ENCODE data around the gene PRKCA. TPM values are rescaled to one million over a fixed set of nuclear protein-coding genes. Genes with fewer than 3 reads are reported as not detected.

PRKCA gene
- total and polyA plus RNA-seq, 12 donors = 1.6 to 27.6 (median 10.5) TPM

GRCh38 chr17:66326476-66327047 is 24.1 kb downstream of the PRKCA start:
- 96 to 98% methylated on average over 2 of the region's 2 CpGs for WGBS, 2 donors
- H3K27ac ChIP-seq = no peak overlapping the region
- ATAC-seq (no peak), DNase-seq (no peak)
- peaks cover 0 to 10% (median 6%) of the 10 kb centered on the region in 11 donors for H3K9me3 ChIP-seq
- TF ChIP-seq, protein P1, sequence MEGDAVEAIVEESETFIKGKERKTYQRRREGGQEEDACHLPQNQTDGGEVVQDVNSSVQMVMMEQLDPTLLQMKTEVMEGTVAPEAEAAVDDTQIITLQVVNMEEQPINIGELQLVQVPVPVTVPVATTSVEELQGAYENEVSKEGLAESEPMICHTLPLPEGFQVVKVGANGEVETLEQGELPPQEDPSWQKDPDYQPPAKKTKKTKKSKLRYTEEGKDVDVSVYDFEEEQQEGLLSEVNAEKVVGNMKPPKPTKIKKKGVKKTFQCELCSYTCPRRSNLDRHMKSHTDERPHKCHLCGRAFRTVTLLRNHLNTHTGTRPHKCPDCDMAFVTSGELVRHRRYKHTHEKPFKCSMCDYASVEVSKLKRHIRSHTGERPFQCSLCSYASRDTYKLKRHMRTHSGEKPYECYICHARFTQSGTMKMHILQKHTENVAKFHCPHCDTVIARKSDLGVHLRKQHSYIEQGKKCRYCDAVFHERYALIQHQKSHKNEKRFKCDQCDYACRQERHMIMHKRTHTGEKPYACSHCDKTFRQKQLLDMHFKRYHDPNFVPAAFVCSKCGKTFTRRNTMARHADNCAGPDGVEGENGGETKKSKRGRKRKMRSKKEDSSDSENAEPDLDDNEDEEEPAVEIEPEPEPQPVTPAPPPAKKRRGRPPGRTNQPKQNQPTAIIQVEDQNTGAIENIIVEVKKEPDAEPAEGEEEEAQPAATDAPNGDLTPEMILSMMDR (IDR thresholded peaks at IDR 0.05) = no peak
- no peaks in the 10 kb centered on the region for H3K27me3 ChIP-seq
- no peak overlapping the region for H3K4me3 ChIP-seq
- H3K36me3 ChIP-seq = no peaks in the 10 kb centered on the region
- H3K4me1 ChIP-seq = peaks cover 0 to 13% (median 0%) of the 10 kb centered on the region in 9 donors
- intact Hi-C loops (cut with DNase I) = loop anchor here in 2 of 10 donors (10.0 kb wide), 2 partner anchors 58 to 62 kb away; no protein-coding TSS in a partner anchor

- DNase-seq (no peak), ATAC-seq (no peak)
- Histone ChIP-seq H3K9me3 (no peaks in the 10 kb centered on the region), H3K4me3 (no peak overlapping the region), H3K27me3 (no peaks in the 10 kb centered on the region), H3K27ac (no peak overlapping the region), H3K36me3 (no peaks in the 10 kb centered on the region), H3K4me1 (peaks cover 0 to 13% (median 0%) of the 10 kb centered on the region in 9 donors)
- WGBS, 2 donors = 60 to 73% methylated on average over 2 of the region's 2 CpGs
- TF ChIP-seq, protein P1 (IDR thresholded peaks at IDR 0.05) = no peak
- intact Hi-C loops (cut with DNase I) = no loop called here
These were observed 28.2 kb downstream of the PRKCA start for GRCh38 chr17:66330646-66331037.

DNA sequence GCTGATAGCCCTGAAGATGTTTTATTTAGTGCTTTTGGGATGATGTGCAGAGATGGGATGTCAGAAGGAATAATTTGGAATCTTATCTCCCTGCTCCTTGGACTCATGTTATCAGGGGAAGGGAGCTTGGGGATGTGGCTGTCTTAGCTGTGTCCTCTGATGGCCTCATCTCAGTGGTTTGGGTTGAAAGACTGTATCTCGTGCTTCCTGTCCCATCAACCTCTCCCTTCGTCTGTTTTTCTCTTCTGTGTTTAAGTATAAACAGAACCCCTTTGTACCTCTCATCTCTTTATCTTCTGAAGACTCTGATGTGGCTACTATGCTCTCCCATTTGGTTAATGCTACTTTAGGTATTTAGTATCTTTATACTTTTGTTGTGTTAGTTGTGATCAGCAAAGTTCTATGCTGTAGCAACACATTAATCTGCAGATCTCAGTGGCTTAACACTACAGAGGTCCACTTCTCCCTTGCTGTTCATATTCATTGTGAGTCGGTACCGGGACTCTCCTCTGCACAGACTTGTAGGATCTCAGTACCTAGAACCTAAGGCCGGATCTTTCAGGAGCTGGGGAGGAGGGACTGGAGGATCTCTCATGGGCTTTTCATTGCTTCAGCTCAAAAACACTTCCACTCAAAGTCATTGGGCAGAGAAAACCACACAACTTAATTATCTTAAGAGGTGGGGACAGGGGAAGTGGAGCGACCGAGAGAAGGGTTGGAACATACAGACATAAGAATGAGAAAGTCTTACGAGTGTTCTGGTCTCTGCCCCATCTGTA is 28.8 kb downstream of the PRKCA start:
- intact Hi-C loops (cut with DNase I) = no loop called here
- WGBS, 2 donors = 64 to 72% methylated on average over 8 of the region's 8 CpGs
- Histone ChIP-seq H3K4me1 (peaks cover 0 to 13% (median 0%) of the 10 kb centered on the region in 9 donors), H3K36me3 (no peaks in the 10 kb centered on the region), H3K9me3 (no peaks in the 10 kb centered on the region), H3K27me3 (no peaks in the 10 kb centered on the region), H3K4me3 (no peak overlapping the region), H3K27ac (peak overlapping the region in 4 of 10 donors; percentile 1 to 45 (median 23))
- TF ChIP-seq, protein P1 (IDR thresholded peaks at IDR 0.05) = no peak
- ATAC-seq (peak in 1 of 8 donors; percentile 72), DNase-seq (no peak)

DNA sequence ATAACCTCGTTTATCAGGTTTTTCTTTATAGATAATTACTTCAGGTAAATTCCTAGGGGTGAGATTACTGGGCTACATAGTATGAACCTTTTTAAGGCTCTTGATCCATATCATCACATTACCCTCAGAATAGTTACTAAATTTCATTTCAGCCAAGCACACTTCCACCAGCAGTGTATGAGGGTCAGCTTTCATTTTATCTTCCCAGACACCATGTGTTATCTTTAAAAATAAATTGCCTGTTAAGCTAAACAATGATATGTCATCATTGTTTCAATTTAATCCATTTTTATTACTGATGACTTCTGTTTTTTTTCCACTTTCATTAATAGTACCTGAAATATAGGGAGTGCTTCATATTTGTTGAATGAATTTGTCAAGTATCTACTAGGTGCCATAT is 33.4 kb downstream of the PRKCA start:
- TF ChIP-seq, protein P1 (IDR thresholded peaks at IDR 0.05) = no peak

More for the DNA sequence above, 33.4 kb downstream of the PRKCA start:
- Histone ChIP-seq H3K27ac (no peak overlapping the region), H3K36me3 (no peaks in the 10 kb centered on the region), H3K27me3 (no peaks in the 10 kb centered on the region), H3K4me3 (no peak overlapping the region), H3K9me3 (no peaks in the 10 kb centered on the region), H3K4me1 (peaks cover 4 to 35% (median 24%) of the 10 kb centered on the region in 9 donors)
- intact Hi-C loops (cut with DNase I) = no loop called here
- DNase-seq (no peak), ATAC-seq (no peak)
- WGBS, 2 donors = 71 to 80% methylated on average over 1 of the region's 1 CpG

Measured in heart right ventricle (tissue), 16 donors.